Transverse colon (tissue), 4 donors: ENCODE measurements around the gene UBN1.

ENCODE experiments used
- CTCF ChIP-seq, 5 experiments: fragments of 200-600 bp in 3 of 5; fragments of 450-650 bp in 2 of 5; sonication (generic) in 3 of 5; IDR thresholded peaks; 1 replicate in 2 of 5; 2 replicates in 3 of 5; pipeline ENCODE4 v1.5.1; 2016 to 2017; ENCODE audit warnings: antibody characterized with exemption in 5 of 5, inconsistent platforms in 3 of 5, mild to moderate bottlenecking in 2 of 5, moderate library complexity in 1 of 5
- EP300 ChIP-seq: sonication (generic); formaldehyde crosslinking; IDR thresholded peaks from one replicate; pipeline ENCODE4 v1.6.1; 2017; ENCODE audit warnings: antibody characterized with exemption, low read depth
- POLR2A ChIP-seq: fragments of 450-650 bp; IDR thresholded peaks from one replicate; pipeline ENCODE4 v1.6.1; 2016; ENCODE audit warnings: antibody characterized with exemption, mild to moderate bottlenecking, moderate library complexity
- POLR2AphosphoS5 ChIP-seq, 3 donors: sonication (generic); formaldehyde crosslinking; IDR thresholded peaks; one replicate each; pipeline ENCODE4 v1.6.1; 2016; ENCODE audit warnings: antibody characterized with exemption in 3 of 3

- TF ChIP-seq CTCF (IDR thresholded peaks at IDR 0.05) = no peak
- TF ChIP-seq POLR2AphosphoS5 (IDR thresholded peaks at IDR 0.05) = no peak
- no peak for TF ChIP-seq POLR2A
- no peak for TF ChIP-seq EP300
Measured at GRCh38 chr16:4826980-4827379, 20.3 kb upstream of the UBN1 start.
